Choroid plexus epithelial cell (primary cell): ENCODE results near the gene FBN1.

ENCODE experiments used
- DNase-seq: peaks from one replicate; pipeline ENCODE4 v3.0.0-alpha.2; 2010; ENCODE audit warnings: low read depth
- H3K4me3 ChIP-seq: 2 replicates; pipeline ENCODE4 v1.5.1; 2011; ENCODE audit warnings: low read depth, mild to moderate bottlenecking, control low read depth, low read length, moderate library complexity
- TF ChIP-seq, protein P1 (sequence below): conservative IDR thresholded peaks from 2 replicates; pipeline ENCODE4 v1.5.1; 2011; ENCODE audit warnings: low read depth, mild to moderate bottlenecking, control low read depth, inconsistent platforms, low read length, moderate library complexity

The FBN1 gene

DNA sequence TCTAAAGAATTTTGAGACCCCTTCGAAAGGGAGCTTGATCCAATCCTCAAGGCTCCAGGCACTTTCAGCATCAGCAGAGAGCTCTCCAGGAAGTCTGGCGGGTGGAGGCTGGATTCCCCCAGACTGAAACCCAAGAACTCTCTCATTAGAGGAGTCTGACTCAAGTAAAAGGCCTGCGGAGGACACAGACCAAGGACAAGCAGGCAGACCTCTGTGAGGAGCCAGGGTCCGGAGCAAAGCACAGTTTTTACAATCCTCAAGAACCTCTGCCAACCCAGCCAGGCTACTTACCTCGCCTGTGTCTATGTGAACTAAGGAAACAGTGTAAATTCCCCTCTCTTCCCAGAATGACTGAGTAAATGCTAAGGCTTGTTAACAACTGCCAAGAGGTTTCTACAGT, 86.2 kb downstream of the FBN1 start:
- H3K4me3 ChIP-seq, result no peak overlapping the region
- DNase-seq, result peak; percentile 94
- TF ChIP-seq, protein P1, sequence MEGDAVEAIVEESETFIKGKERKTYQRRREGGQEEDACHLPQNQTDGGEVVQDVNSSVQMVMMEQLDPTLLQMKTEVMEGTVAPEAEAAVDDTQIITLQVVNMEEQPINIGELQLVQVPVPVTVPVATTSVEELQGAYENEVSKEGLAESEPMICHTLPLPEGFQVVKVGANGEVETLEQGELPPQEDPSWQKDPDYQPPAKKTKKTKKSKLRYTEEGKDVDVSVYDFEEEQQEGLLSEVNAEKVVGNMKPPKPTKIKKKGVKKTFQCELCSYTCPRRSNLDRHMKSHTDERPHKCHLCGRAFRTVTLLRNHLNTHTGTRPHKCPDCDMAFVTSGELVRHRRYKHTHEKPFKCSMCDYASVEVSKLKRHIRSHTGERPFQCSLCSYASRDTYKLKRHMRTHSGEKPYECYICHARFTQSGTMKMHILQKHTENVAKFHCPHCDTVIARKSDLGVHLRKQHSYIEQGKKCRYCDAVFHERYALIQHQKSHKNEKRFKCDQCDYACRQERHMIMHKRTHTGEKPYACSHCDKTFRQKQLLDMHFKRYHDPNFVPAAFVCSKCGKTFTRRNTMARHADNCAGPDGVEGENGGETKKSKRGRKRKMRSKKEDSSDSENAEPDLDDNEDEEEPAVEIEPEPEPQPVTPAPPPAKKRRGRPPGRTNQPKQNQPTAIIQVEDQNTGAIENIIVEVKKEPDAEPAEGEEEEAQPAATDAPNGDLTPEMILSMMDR, result no peak

DNA sequence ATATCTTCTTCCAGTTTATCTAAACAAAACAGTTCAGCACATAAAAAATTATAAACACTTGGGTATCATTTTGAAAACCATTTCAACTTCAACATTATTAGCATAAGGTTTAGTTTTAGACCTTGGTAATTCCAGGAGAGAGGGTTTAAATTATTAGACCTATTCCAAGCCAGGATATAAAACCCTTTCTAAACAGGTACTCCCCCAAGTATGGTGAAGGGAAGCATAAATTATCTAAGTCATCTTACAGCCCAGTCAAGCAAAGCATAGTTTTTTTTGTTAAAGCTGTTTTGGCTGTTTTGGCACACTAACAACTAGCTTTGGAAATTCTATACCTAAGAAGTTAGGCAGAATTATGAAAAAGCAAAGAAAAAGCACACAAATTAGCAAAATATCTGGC, 87.3 kb downstream of the FBN1 start:
- TF ChIP-seq, protein P1, result no peak
- DNase-seq, result no peak
- H3K4me3 ChIP-seq, result no peak overlapping the region

DNA sequence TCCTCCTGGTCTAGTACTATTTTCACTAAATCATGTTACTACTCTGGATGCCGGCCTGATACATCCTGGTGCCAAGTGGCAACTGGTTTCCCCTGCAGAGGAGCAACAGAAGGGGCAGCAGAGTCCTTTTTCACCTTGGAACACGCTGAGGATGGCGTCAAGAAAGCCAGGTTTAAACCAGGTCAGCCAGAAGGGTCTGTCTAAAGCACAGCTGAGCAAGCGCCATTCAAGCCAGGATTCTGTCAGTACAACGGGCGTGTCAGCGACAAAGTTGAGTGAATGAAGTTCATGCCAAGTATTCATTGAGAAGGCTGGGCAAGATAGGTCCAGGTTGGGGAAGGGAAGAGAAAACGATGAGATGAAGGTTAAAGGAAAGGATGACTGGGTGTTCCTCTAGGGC, 88.2 kb downstream of the FBN1 start:
- H3K4me3 ChIP-seq, result no peak overlapping the region
- TF ChIP-seq, protein P1, result no peak
- DNase-seq, result no peak

DNA sequence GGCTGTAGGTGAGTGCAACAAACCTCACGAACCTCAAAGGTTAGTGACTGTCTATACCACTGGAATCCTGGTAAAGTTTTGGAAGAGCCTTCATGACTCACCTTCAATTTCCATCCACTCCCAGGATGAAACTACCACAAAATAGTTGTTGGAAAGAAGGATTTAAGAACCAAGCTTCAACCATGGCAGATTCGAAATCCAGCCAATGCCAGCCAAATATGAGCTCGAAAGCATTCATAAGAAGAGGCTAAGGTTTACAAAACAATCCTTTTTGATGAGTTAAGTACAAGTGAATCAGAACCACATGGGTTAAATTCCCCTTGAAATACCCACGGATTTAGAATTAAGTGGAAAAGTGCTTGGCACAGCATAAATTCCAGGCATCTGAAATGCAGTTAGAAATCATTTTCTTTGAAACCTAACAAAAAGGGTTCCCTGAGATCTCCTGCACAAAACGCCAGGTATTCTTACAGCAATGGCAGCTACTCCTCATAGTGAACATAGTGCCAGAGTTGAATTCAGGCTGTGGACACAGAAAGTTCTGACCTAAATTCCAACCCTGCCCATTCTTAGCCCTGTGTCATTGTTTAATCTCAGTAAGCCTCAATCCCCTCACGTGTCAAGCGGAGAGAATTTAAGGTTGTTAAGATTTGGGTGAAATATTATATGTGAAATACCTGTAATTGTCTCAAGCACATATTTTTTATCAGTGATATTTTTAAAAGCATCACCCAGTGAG, 89.2 kb downstream of the FBN1 start:
- H3K4me3 ChIP-seq, result no peak overlapping the region
- TF ChIP-seq, protein P1, result no peak
- no peak for DNase-seq

DNA sequence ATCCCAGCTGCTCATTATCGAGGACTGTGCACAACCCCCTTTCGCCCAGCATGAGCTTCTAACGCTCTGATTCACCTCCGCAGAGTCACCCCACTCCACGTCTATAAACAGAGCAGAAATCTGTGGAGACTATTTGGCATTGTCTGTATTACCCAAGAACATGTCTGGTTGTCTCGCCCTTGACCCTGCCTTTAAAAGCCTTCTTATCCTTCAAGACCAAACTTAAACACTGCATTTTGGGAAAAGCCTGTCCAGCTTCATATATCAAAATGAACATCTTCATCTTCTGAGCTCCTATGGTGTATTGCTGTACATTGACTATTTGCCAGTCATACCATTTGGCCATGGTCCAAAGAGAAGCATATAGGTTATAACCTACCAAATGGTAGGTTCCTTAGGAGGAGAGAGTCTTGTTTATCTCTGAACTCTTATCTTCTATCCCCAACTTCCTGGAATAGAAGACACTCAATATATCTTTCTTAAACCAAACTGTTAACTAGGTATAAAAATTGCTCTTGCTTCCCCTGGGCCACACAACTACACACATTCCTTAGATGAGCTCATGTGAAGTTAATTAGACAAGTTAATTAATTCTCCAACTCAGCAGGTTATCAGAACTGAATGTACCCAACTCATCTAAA, 90.1 kb downstream of the FBN1 start:
- TF ChIP-seq, protein P1, result no peak
- no peak overlapping the region for H3K4me3 ChIP-seq
- peak; percentile 96 for DNase-seq

DNA sequence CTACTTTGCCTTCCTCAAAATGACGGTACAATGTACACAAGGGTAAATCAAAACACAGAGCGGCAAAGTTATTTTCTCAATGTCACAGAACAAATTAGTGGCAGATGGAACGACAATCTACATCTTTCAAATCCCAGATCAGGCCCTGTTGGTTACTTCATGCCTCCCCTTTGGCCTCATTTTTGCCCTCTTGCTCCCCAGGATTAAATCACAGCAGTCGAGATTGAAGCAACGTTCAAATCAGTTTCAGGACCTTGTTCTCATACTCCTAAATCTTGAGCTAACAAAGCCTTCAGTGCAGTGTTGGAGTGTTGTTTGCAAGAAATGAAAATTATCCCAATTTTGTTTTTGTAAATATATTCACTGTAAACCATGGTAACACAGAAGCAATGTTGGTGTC, 91.4 kb downstream of the FBN1 start:
- H3K4me3 ChIP-seq, result no peak overlapping the region
- TF ChIP-seq, protein P1, result no peak

GRCh38 chr15:48553559-48553958, 92.0 kb downstream of the FBN1 start:
- H3K4me3 ChIP-seq, result no peak overlapping the region
- TF ChIP-seq, protein P1, result no peak
- DNase-seq, result peak; percentile 66

More for the DNA sequence above, 91.4 kb downstream of the FBN1 start:
- DNase-seq, result peak; percentile 40
